AG20443 (cell line): ENCODE measurements around the gene PROSER3.
"Not testable (repeated sequence)": the region's sequence is repeated elsewhere in the genome, so short reads cannot be mapped to it uniquely, and the experiment has no call there.

Source experiments
- DNase-seq: peaks from one replicate; pipeline ENCODE4 v3.0.0; 2012; ENCODE audit warnings: low spot score, mixed read lengths

The PROSER3 gene

GRCh38 chr19:35755131-35755549, 2.8 kb upstream of the PROSER3 start:
- no peak for DNase-seq

- peak; percentile 77 for DNase-seq
Observed at GRCh38 chr19:35755550-35756376, 2.2 kb upstream of the PROSER3 start.

- DNase-seq, result peak; percentile 35
Observed at GRCh38 chr19:35756377-35757230, 1.4 kb upstream of the PROSER3 start, which contains the start of gene HSPB6. TSS of gene HSPB6 (minus strand) at chr19:35757029. CDS start at chr19:35757008, 21 bp downstream.

GRCh38 chr19:35757231-35757748, 686 bp upstream of the PROSER3 start:
- DNase-seq, result peak; percentile 67

GRCh38 chr19:35759697-35760096, 1.7 kb downstream of the PROSER3 start:
- DNase-seq, result peak; percentile 2

- no peak for DNase-seq
Observed at GRCh38 chr19:35760711-35761349, 2.9 kb downstream of the PROSER3 start.

GRCh38 chr19:35764432-35765315, 6.7 kb downstream of the PROSER3 start:
- DNase-seq, result no peak

GRCh38 chr19:35766571-35767104, 8.7 kb downstream of the PROSER3 start:
- DNase-seq, result no peak

GRCh38 chr19:35767288-35768081, 9.5 kb downstream of the PROSER3 start:
- DNase-seq, result peak; percentile 7

- peak; percentile 4 for DNase-seq
Observed at GRCh38 chr19:35768082-35768421, 10.1 kb downstream of the PROSER3 start.

- not testable (repeated sequence) for DNase-seq
Observed at GRCh38 chr19:35772362-35772761, 14.4 kb downstream of the PROSER3 start.

- DNase-seq, result no peak
Observed at GRCh38 chr19:35773020-35773806, 15.2 kb downstream of the PROSER3 start.

- no peak for DNase-seq
Observed at GRCh38 chr19:35774274-35775045, 16.5 kb downstream of the PROSER3 start.

- DNase-seq, result no peak
Observed at GRCh38 chr19:35775046-35775297, 17.0 kb downstream of the PROSER3 start.

GRCh38 chr19:35775298-35776101, 17.5 kb downstream of the PROSER3 start, which contains the start of gene ARHGAP33:
TSS of gene ARHGAP33 (plus strand) at chr19:35775564. CDS start at chr19:35775659, 95 bp downstream.
- peak; percentile 99 for DNase-seq

GRCh38 chr19:35776102-35776788, 18.3 kb downstream of the PROSER3 start:
- no peak for DNase-seq
